Measurements from ENCODE around the gene CSDE1. TPM values are rescaled to one million over a fixed set of nuclear protein-coding genes. Genes with fewer than 3 reads are reported as not detected.
A peak's percentile ranks its signal among the peaks of the same experiment; 100 is the strongest.

CSDE1 gene
- total and polyA plus RNA-seq, 4 donors = 135 to 591 (median 294) TPM

DNA sequence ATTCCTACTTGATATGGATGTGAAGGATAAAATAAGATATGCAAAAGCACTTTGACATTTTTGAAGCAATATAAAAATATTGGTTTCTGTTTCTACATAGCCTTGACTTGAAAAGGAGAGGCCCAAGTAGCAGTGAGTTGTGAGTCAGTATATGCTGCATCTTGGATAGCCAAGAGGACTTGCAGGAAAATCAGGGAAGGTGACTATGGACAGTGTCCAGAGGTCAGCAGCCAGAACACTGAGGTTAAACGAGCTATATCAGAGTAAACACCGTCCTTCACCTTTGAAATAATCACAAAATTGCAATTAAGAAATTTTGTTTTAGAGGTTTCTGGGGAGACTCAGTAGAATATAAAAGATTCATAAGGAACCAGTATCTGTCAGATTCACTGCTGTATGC lies 55.9 kb downstream of the CSDE1 start:
- WGBS, 2 donors = 72 to 81% methylated on average over 2 of the region's 2 CpGs
- H3K4me3 ChIP-seq = no peak overlapping the region
- DNase-seq (no peak), ATAC-seq (ENCODE audit: insufficient read depth, low FRiP score) (no peak)
- no peaks in the 10 kb centered on the region for H3K4me1 ChIP-seq (ENCODE audit: control insufficient read depth in 5 of 5, insufficient read depth in 5 of 5, low read length in 5 of 5)
- peaks cover 0 to 3% (median 0%) of the 10 kb centered on the region in 3 donors for H3K27me3 ChIP-seq (ENCODE audit: control insufficient read depth in 3 of 3, insufficient read depth in 3 of 3, low read length in 2 of 3)
- H3K9ac ChIP-seq (ENCODE audit: insufficient read depth in 1 of 2, low read length in 2 of 2) = no peak overlapping the region
- no peak overlapping the region for H3K27ac ChIP-seq (ENCODE audit: low read depth in 1 of 2, low read length in 1 of 2)
- peaks cover 0 to 10% (median 0%) of the 10 kb centered on the region in 4 donors for H3K36me3 ChIP-seq (ENCODE audit: control insufficient read depth in 4 of 4, insufficient read depth in 4 of 4, low read length in 4 of 4)
- TF ChIP-seq, protein P1, sequence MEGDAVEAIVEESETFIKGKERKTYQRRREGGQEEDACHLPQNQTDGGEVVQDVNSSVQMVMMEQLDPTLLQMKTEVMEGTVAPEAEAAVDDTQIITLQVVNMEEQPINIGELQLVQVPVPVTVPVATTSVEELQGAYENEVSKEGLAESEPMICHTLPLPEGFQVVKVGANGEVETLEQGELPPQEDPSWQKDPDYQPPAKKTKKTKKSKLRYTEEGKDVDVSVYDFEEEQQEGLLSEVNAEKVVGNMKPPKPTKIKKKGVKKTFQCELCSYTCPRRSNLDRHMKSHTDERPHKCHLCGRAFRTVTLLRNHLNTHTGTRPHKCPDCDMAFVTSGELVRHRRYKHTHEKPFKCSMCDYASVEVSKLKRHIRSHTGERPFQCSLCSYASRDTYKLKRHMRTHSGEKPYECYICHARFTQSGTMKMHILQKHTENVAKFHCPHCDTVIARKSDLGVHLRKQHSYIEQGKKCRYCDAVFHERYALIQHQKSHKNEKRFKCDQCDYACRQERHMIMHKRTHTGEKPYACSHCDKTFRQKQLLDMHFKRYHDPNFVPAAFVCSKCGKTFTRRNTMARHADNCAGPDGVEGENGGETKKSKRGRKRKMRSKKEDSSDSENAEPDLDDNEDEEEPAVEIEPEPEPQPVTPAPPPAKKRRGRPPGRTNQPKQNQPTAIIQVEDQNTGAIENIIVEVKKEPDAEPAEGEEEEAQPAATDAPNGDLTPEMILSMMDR (IDR thresholded peaks at IDR 0.05; ENCODE audit: control extremely low read depth, extremely low read depth) = no peak
- H3K9me3 ChIP-seq (ENCODE audit: control insufficient read depth in 4 of 4, insufficient read depth in 3 of 4, low read length in 3 of 4) = no peaks in the 10 kb centered on the region

DNA sequence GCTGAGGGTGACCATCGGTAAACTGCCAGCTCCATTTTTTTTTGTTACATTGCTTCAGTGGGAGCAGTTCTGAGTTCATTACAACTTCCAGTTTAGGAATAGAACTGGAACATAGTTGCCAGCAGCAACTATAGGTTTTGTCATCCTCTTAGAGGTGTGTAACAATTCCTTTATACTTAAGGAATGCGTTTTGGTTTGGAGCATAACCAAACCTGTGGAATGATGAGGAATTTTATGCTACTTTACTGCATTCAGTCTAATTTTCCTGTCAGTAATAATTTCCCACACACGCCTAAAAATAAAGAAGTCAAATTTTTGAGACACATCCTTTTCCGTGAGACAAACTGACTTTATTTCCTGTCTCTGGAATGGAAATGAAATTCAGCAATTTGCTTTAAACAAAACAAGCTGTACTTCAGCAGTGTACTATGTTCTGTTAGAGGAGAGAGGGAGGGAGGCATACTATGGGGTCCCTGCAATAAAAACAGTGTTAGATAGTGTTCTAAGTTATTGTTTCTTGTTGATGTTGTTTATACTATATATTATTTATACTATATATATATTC lies 57.7 kb downstream of the CSDE1 start:
- Histone ChIP-seq H3K4me1 (ENCODE audit: control insufficient read depth in 5 of 5, insufficient read depth in 5 of 5, low read length in 5 of 5) (no peaks in the 10 kb centered on the region), H3K4me3 (no peak overlapping the region), H3K9ac (ENCODE audit: insufficient read depth in 1 of 2, low read length in 2 of 2) (no peak overlapping the region), H3K36me3 (ENCODE audit: control insufficient read depth in 4 of 4, insufficient read depth in 4 of 4, low read length in 4 of 4) (no peaks in the 10 kb centered on the region), H3K27me3 (ENCODE audit: control insufficient read depth in 3 of 3, insufficient read depth in 3 of 3, low read length in 2 of 3) (peaks cover 0 to 7% (median 0%) of the 10 kb centered on the region in 3 donors), H3K9me3 (ENCODE audit: control insufficient read depth in 4 of 4, insufficient read depth in 3 of 4, low read length in 3 of 4) (no peaks in the 10 kb centered on the region), H3K27ac (ENCODE audit: low read depth in 1 of 2, low read length in 1 of 2) (no peak overlapping the region)
- 36 to 40% methylated on average over 4 of the region's 4 CpGs for WGBS, 2 donors
- ATAC-seq (ENCODE audit: insufficient read depth, low FRiP score) (no peak), DNase-seq (peak in 2 of 3 donors; percentile 4 to 16)
- TF ChIP-seq, protein P1 (IDR thresholded peaks at IDR 0.05; ENCODE audit: control extremely low read depth, extremely low read depth) = no peak

DNA sequence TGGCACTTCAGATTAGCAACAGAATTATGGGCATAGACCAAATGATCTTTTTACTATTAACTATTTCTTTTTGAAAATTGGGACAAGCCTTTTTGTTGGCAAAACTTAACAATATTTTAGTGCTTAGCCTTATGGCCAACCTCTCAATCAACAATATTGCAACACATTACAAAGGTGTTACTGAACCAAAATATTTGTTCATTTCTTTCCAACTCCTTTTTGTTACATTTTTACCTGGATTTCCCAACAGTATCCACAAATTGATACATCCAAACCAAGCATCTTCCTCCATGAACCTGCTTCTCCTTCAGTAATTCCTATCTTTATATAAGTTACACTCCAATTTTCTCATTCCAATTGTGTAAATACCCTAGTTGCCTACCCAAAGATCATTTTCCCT lies 61.0 kb downstream of the CSDE1 start:
- ATAC-seq (ENCODE audit: insufficient read depth, low FRiP score) = no peak
- no peak overlapping the region for H3K27ac ChIP-seq (ENCODE audit: low read depth in 1 of 2, low read length in 1 of 2)

More for the DNA sequence above, 61.0 kb downstream of the CSDE1 start:
- TF ChIP-seq, protein P1 (IDR thresholded peaks at IDR 0.05; ENCODE audit: control extremely low read depth, extremely low read depth) = no peak
- Histone ChIP-seq H3K27me3 (ENCODE audit: control insufficient read depth in 3 of 3, insufficient read depth in 3 of 3, low read length in 2 of 3) (peaks cover 0 to 7% (median 0%) of the 10 kb centered on the region in 3 donors), H3K4me3 (no peak overlapping the region), H3K4me1 (ENCODE audit: control insufficient read depth in 5 of 5, insufficient read depth in 5 of 5, low read length in 5 of 5) (no peaks in the 10 kb centered on the region), H3K36me3 (ENCODE audit: control insufficient read depth in 4 of 4, insufficient read depth in 4 of 4, low read length in 4 of 4) (no peaks in the 10 kb centered on the region), H3K9ac (ENCODE audit: insufficient read depth in 1 of 2, low read length in 2 of 2) (no peak overlapping the region), H3K9me3 (ENCODE audit: control insufficient read depth in 4 of 4, insufficient read depth in 3 of 4, low read length in 3 of 4) (no peaks in the 10 kb centered on the region)
- no peak for DNase-seq

All from lung (tissue), 12 donors.